CD4-positive, alpha-beta T cell (primary cell): Measurements from ENCODE around the gene CAMTA1. TPM values are rescaled to one million over a fixed set of nuclear protein-coding genes. Genes with fewer than 3 reads are reported as not detected.

Experiments used
- ATAC-seq: fragments of 200-7000 bp; cut with Tn5 transposase; one replicate; pipeline ENCODE4 v1.10.0; 2022; ENCODE audit warnings: mild to moderate bottlenecking; ENCODE audit not compliant: poor library complexity
- CTCF ChIA-PET: fragments of 350-600 bp; sonication (Branson Sonifier 250); formaldehyde crosslinking; loops from one replicate; lab custom pipeline; 2021; ENCODE audit warnings: antibody characterized with exemption, inconsistent platforms; lab: Charles Lee
- POLR2A ChIA-PET: fragments of 350-600 bp; sonication (Branson Sonifier 250); formaldehyde crosslinking; loops from one replicate; lab custom pipeline; 2021; ENCODE audit warnings: antibody characterized with exemption, inconsistent platforms; lab: Charles Lee
- DNase-seq, 14 experiments: peaks; one replicate each; pipeline ENCODE4 v3.0.0-alpha.2; 2013 to 2020; ENCODE audit warnings: mixed read lengths in 2 of 14
- H3K27ac ChIP-seq, 2 donors: one replicate each; pipeline versions ENCODE4 v1.5.1 to v1.7.0; 2013; ENCODE audit warnings: low read length in 2 of 2, low read depth in 1 of 2, mild to moderate bottlenecking in 1 of 2
- H3K27me3 ChIP-seq, 2 experiments: 1 replicate in 1 of 2; 2 replicates in 1 of 2; pipeline versions ENCODE4 v1.6.1 to v1.7.0; 2013; ENCODE audit warnings: low read length in 2 of 2, control low read depth in 1 of 2, mild to moderate bottlenecking in 1 of 2, moderate library complexity in 1 of 2; ENCODE audit not compliant: insufficient read depth in 2 of 2, control insufficient read depth in 1 of 2
- H3K36me3 ChIP-seq: one replicate; pipeline ENCODE4 v1.6.1; 2013; ENCODE audit warnings: low read length, control low read depth; ENCODE audit not compliant: insufficient read depth
- H3K4me1 ChIP-seq: one replicate; pipeline ENCODE4 v1.6.1; 2013; ENCODE audit warnings: low read length, control low read depth; ENCODE audit not compliant: insufficient read depth
- H3K4me3 ChIP-seq: one replicate; pipeline ENCODE4 v1.5.1; 2013; ENCODE audit warnings: mild to moderate bottlenecking, low read length, moderate library complexity
- H3K9me3 ChIP-seq, 2 experiments: 1 replicate in 1 of 2; 2 replicates in 1 of 2; pipeline versions ENCODE4 v1.6.1 to v1.7.0; 2013; ENCODE audit warnings: low read length in 2 of 2, mild to moderate bottlenecking in 2 of 2, control low read depth in 1 of 2, moderate library complexity in 1 of 2; ENCODE audit not compliant: control insufficient read depth in 1 of 2, insufficient read depth in 1 of 2
- H3K27ac Mint-ChIP-seq: one replicate; pipeline ENCODE4 v1.8.0; 2020; ENCODE audit warnings: mixed read lengths
- H3K27me3 Mint-ChIP-seq: one replicate; pipeline ENCODE4 v1.8.0; 2021; ENCODE audit warnings: mixed read lengths
- H3K36me3 Mint-ChIP-seq: one replicate; pipeline ENCODE4 v1.8.0; 2021; ENCODE audit warnings: low read depth, mixed read lengths
- H3K4me1 Mint-ChIP-seq: one replicate; pipeline ENCODE4 v1.8.0; 2021; ENCODE audit warnings: low read depth, mixed read lengths
- H3K4me3 Mint-ChIP-seq: one replicate; pipeline ENCODE4 v1.8.0; 2020; ENCODE audit warnings: mild to moderate bottlenecking, mixed read lengths
- H3K9me3 Mint-ChIP-seq: one replicate; pipeline ENCODE4 v1.8.0; 2020; ENCODE audit warnings: mixed read lengths
- intact Hi-C, 2 experiments: fragments of 100-400 bp; cut with DNase I in 1 of 2; cut with micrococcal nuclease in 1 of 2; formaldehyde crosslinking; loops; one replicate each; pipeline versions ENCODE4 v1.15.1 to v1.9.0; 2023 to 2025; cut with DNase I, micrococcal nuclease
- total RNA-seq, 174 experiments: library from RNA in 2 of 174; stranded (reverse) in 2 of 174; gene quantifications; one replicate each; pipeline ENCODE4 v1.2.3 and lab custom pipeline; 2021 to 2026
- TF ChIP-seq, protein P1 (sequence below): fragments of 200-600 bp; IDR thresholded peaks from one replicate; pipeline ENCODE4 v1.8.0; 2022; ENCODE audit warnings: antibody characterized with exemption, mild to moderate bottlenecking

The CAMTA1 gene
- total RNA-seq, 2 experiments from 2014 or later, result 38.6 to 39.3 TPM

DNA sequence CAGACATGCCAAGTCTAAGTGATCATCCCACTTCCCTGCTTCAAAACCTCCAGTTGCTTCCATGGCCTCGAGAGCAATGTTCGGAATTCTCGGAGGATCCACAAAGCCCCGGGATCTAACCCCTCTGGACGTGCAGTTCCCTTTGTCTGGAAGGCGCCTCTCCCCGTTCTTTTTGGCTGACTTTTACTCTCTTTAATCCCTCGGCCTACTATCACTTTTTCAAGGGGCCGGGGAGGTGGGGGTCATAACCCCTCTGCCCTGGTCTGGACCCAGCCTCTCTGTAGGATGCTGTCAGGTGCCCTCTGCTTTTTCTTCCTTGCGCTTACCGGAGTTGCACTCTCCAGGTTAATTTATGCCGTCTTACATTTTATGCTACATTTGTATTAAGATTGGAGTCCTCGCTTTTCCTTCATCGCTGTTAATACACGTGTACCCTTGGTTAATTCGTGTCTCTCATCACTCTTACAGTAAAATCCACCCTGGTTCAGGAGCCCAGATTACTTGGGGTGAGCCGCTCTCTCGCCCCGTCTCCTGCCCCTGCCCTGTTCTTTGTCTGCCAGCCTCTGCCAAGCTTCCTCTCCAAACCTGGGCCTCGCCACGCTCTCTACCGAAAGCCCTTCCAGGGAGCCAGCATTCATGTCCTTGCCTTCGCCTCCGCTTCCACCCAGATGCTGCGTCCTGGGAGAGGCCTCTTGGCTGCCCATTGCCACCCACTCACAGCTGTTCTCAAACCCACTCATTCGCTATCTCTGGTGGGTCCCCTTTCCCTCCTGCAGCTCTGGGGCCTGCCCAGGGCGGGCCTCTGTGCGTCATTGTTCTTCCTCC lies 448.6 kb downstream of the CAMTA1 start:
- Mint-ChIP-seq H3K27me3 (peaks cover 30% of the 10 kb centered on the region), H3K36me3 (no peaks in the 10 kb centered on the region), H3K4me3 (no peak overlapping the region), H3K9me3 (no peaks in the 10 kb centered on the region), H3K4me1 (no peaks in the 10 kb centered on the region), H3K27ac (no peak overlapping the region)
- ATAC-seq (no peak), DNase-seq (no peak)
- Histone ChIP-seq H3K4me1 (no peaks in the 10 kb centered on the region), H3K27ac (no peak overlapping the region), H3K4me3 (no peak overlapping the region), H3K9me3 (peaks cover 0 to 11% of the 10 kb centered on the region in 2 experiments), H3K36me3 (no peaks in the 10 kb centered on the region), H3K27me3 (peaks cover 3 to 14% of the 10 kb centered on the region in 2 experiments)
- ChIA-PET POLR2A (no interaction called here), CTCF (no interaction called here)
- intact Hi-C loops, result no loop called here
- TF ChIP-seq, protein P1, sequence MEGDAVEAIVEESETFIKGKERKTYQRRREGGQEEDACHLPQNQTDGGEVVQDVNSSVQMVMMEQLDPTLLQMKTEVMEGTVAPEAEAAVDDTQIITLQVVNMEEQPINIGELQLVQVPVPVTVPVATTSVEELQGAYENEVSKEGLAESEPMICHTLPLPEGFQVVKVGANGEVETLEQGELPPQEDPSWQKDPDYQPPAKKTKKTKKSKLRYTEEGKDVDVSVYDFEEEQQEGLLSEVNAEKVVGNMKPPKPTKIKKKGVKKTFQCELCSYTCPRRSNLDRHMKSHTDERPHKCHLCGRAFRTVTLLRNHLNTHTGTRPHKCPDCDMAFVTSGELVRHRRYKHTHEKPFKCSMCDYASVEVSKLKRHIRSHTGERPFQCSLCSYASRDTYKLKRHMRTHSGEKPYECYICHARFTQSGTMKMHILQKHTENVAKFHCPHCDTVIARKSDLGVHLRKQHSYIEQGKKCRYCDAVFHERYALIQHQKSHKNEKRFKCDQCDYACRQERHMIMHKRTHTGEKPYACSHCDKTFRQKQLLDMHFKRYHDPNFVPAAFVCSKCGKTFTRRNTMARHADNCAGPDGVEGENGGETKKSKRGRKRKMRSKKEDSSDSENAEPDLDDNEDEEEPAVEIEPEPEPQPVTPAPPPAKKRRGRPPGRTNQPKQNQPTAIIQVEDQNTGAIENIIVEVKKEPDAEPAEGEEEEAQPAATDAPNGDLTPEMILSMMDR, result no peak

DNA sequence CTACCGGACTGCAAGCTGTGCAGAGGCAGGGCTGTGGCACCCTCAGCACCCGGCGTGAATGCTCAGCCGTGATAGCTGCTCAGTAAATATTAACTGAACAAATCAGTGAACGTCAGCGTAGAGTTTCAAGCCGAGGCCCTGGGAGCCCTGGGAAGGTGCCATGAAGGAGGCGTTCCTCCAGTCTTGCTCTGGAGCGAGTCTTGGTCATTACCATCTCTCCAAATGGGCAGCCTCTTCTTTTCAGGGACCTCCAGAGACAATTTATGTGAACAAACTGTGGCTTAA lies 449.2 kb downstream of the CAMTA1 start:
- ChIA-PET CTCF (no interaction called here), POLR2A (no interaction called here)
- Histone ChIP-seq H3K4me1 (no peaks in the 10 kb centered on the region), H3K4me3 (no peak overlapping the region), H3K9me3 (peaks cover 0 to 11% of the 10 kb centered on the region in 2 experiments), H3K27me3 (peaks cover 3 to 14% of the 10 kb centered on the region in 2 experiments), H3K27ac (no peak overlapping the region), H3K36me3 (no peaks in the 10 kb centered on the region)
- ATAC-seq (no peak), DNase-seq (no peak)
- H3K9me3 Mint-ChIP-seq, result no peaks in the 10 kb centered on the region
- no peaks in the 10 kb centered on the region for H3K4me1 Mint-ChIP-seq
- no peak overlapping the region for H3K4me3 Mint-ChIP-seq
- TF ChIP-seq, protein P1, result no peak
- no peak overlapping the region for H3K27ac Mint-ChIP-seq
- intact Hi-C loops, result no loop called here
- H3K36me3 Mint-ChIP-seq, result no peaks in the 10 kb centered on the region
- H3K27me3 Mint-ChIP-seq, result peaks cover 36% of the 10 kb centered on the region

DNA sequence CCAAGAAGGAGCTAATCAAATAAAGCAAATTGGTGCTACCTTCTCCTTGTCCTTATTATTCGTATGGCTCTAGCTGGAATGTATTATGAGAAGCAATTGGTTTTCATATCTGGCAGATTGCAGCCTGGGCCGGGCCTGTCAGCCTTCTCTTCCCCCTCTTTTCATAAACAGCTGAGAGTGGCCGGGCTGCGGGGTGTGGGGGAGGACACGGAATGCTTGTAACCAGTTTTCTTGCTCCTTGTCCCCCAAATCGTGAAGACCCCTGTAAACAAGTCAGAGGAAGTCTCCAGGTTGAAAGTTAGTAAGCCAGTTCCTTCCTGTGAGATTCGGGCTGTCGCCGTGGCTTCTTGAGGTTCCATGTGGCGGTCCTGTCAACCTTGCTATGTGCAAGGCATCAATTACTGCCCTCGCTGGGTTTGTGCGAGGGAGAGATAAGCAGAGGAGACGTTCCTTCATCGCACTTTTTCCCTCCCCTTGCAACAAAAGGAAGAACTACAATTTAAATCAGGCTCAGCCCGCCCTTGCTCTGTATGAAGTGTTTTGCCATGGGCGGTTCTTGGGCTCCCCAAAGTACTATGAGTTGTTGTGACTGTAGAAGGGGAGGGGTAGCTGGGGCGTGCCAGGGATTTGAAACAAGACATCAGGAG lies 450.7 kb downstream of the CAMTA1 start:
- Histone ChIP-seq H3K4me3 (no peak overlapping the region), H3K27ac (no peak overlapping the region), H3K4me1 (no peaks in the 10 kb centered on the region), H3K27me3 (peaks cover 3 to 14% of the 10 kb centered on the region in 2 experiments), H3K9me3 (no peaks in the 10 kb centered on the region), H3K36me3 (no peaks in the 10 kb centered on the region)
- no peak for DNase-seq
- CTCF ChIA-PET, result no interaction called here
- no peak overlapping the region for H3K27ac Mint-ChIP-seq
- H3K36me3 Mint-ChIP-seq, result no peaks in the 10 kb centered on the region
- no peaks in the 10 kb centered on the region for H3K4me1 Mint-ChIP-seq
- POLR2A ChIA-PET, result no interaction called here
- no peak overlapping the region for H3K4me3 Mint-ChIP-seq
- H3K27me3 Mint-ChIP-seq, result peaks cover 37% of the 10 kb centered on the region
- intact Hi-C loops, result no loop called here
- TF ChIP-seq, protein P1, result no peak
- no peaks in the 10 kb centered on the region for H3K9me3 Mint-ChIP-seq
- ATAC-seq, result no peak
